Uterus (tissue), 4 donors: ENCODE data around the gene OR1M1. TPM values are rescaled to one million over a fixed set of nuclear protein-coding genes. Genes with fewer than 3 reads are reported as not detected.

Experiments
- DNase-seq, 2 donors: peaks; one replicate each; pipeline ENCODE4 v3.0.0-alpha.2; 2019 to 2020
- H3K27ac ChIP-seq, 2 donors: fragments of 200-600 bp; sonication (generic); 1 replicate in 1 of 2; 2 replicates in 1 of 2; pipeline ENCODE4 v1.5.1; 2016 to 2018
- H3K27me3 ChIP-seq, 2 donors: fragments of 200-600 bp; sonication (generic); one replicate each; pipeline ENCODE4 v1.5.1; 2018 to 2019; ENCODE audit warnings: control low read depth in 1 of 2
- H3K36me3 ChIP-seq, 2 donors: fragments of 200-600 bp; sonication (generic); one replicate each; pipeline ENCODE4 v1.5.1; 2019; ENCODE audit warnings: control low read depth in 1 of 2
- H3K4me1 ChIP-seq, 2 donors: fragments of 200-600 bp; sonication (generic); one replicate each; pipeline ENCODE4 v1.5.1; 2018 to 2019; ENCODE audit warnings: control low read depth in 1 of 2
- H3K4me3 ChIP-seq, 2 donors: fragments of 200-600 bp; sonication (generic); 1 replicate in 1 of 2; 2 replicates in 1 of 2; pipeline ENCODE4 v1.5.1; 2018 to 2019; ENCODE audit warnings: mild to moderate bottlenecking in 1 of 2
- H3K9me3 ChIP-seq, 2 donors: fragments of 200-600 bp; sonication (generic); one replicate each; pipeline ENCODE4 v1.5.1; 2019; ENCODE audit warnings: control low read depth in 1 of 2
- CTCF ChIP-seq, 4 experiments: fragments of 200-600 bp in 2 of 4; fragments of 450-650 bp in 2 of 4; sonication (generic) in 2 of 4; IDR thresholded peaks; one replicate each; pipeline ENCODE4 v1.5.1; 2016 to 2019; ENCODE audit warnings: antibody characterized with exemption in 4 of 4, mild to moderate bottlenecking in 2 of 4, moderate library complexity in 1 of 4
- POLR2A ChIP-seq, 2 donors: fragments of 450-650 bp; IDR thresholded peaks; one replicate each; pipeline ENCODE4 v1.6.1; 2016; ENCODE audit warnings: antibody characterized with exemption in 2 of 2, mild to moderate bottlenecking in 1 of 2, moderate library complexity in 1 of 2
- intact Hi-C: fragments of 100-400 bp; cut with DNase I; formaldehyde crosslinking; loops from one replicate; pipeline ENCODE4 v1.15.1; 2023; ENCODE audit warnings: low total_unique reads
- total RNA-seq, 4 donors: library from RNA; depleted of rRNA in 3 of 4; stranded (reverse); fragments of >200 nt in 3 of 4; gene quantifications; one replicate each; pipeline versions ENCODE4 v1.1.0 to v1.2.4, GENCODE V29; 2014 to 2023
- donor health status: DM: yes; HTN: yes; CAD: no.

The OR1M1 gene
- total RNA-seq, 4 donors from 2014 or later, result not detected

- no peak for TF ChIP-seq CTCF (IDR thresholded peaks at IDR 0.05)
- TF ChIP-seq POLR2A (IDR thresholded peaks at IDR 0.05), result no peak
- H3K4me3 ChIP-seq, result no peak within 1 kb of the TSS
- no peaks in the 10 kb centered on the region for H3K27me3 ChIP-seq
- no peaks in the 10 kb centered on the region for H3K36me3 ChIP-seq
- intact Hi-C loops, result no loop called here
- no peaks in the 10 kb centered on the region for H3K9me3 ChIP-seq
- no peaks in the 10 kb centered on the region for H3K4me1 ChIP-seq
- H3K27ac ChIP-seq, result no peak within 1 kb of the TSS
- DNase-seq, result no peak
These were observed 28.5 kb downstream of the OR1M1 start, which contains the start of gene OR7G1 for GRCh38 chr19:9115307-9115813. OR7G1 (minus strand) TSS chr19:9115763; CDS start chr19:9115763, 0 bp downstream.

- TF ChIP-seq CTCF (IDR thresholded peaks at IDR 0.05) (no peak), POLR2A (IDR thresholded peaks at IDR 0.05) (no peak)
- Histone ChIP-seq H3K27ac (no peak overlapping the region), H3K36me3 (no peaks in the 10 kb centered on the region), H3K4me1 (no peaks in the 10 kb centered on the region), H3K4me3 (no peak overlapping the region), H3K27me3 (no peaks in the 10 kb centered on the region), H3K9me3 (no peaks in the 10 kb centered on the region)
- no peak for DNase-seq
- intact Hi-C loops, result no loop called here
These were observed 29.7 kb downstream of the OR1M1 start for GRCh38 chr19:9116547-9116946.

GRCh38 chr19:9126900-9127405 lies 40.1 kb downstream of the OR1M1 start, which contains the start of gene OR7G3:
OR7G3 (minus strand) TSS chr19:9126950; CDS start chr19:9126950, 0 bp downstream.
- Histone ChIP-seq H3K4me1 (no peaks in the 10 kb centered on the region), H3K9me3 (no peaks in the 10 kb centered on the region), H3K36me3 (no peaks in the 10 kb centered on the region), H3K27ac (no peak within 1 kb of the TSS), H3K27me3 (no peaks in the 10 kb centered on the region), H3K4me3 (no peak within 1 kb of the TSS)
- DNase-seq, result no peak
- TF ChIP-seq CTCF (IDR thresholded peaks at IDR 0.05) (no peak), POLR2A (IDR thresholded peaks at IDR 0.05) (no peak)
- intact Hi-C loops, result no loop called here

- no peaks in the 10 kb centered on the region for H3K36me3 ChIP-seq
- DNase-seq, result no peak
- H3K9me3 ChIP-seq, result no peaks in the 10 kb centered on the region
- intact Hi-C loops, result no loop called here
- H3K27ac ChIP-seq, result no peak overlapping the region
- no peak overlapping the region for H3K4me3 ChIP-seq
- no peaks in the 10 kb centered on the region for H3K4me1 ChIP-seq
- H3K27me3 ChIP-seq, result no peaks in the 10 kb centered on the region
- TF ChIP-seq POLR2A (IDR thresholded peaks at IDR 0.05) (no peak), CTCF (IDR thresholded peaks at IDR 0.05) (no peak)
These were observed 41.3 kb downstream of the OR1M1 start for GRCh38 chr19:9128171-9128570.

GRCh38 chr19:9130965-9131364 lies 44.1 kb downstream of the OR1M1 start:
- H3K36me3 ChIP-seq, result no peaks in the 10 kb centered on the region
- intact Hi-C loops, result no loop called here
- no peak overlapping the region for H3K27ac ChIP-seq
- no peak overlapping the region for H3K4me3 ChIP-seq
- TF ChIP-seq CTCF (IDR thresholded peaks at IDR 0.05), result no peak
- TF ChIP-seq POLR2A (IDR thresholded peaks at IDR 0.05), result no peak
- no peak for DNase-seq
- no peaks in the 10 kb centered on the region for H3K27me3 ChIP-seq
- H3K4me1 ChIP-seq, result no peaks in the 10 kb centered on the region
- no peaks in the 10 kb centered on the region for H3K9me3 ChIP-seq
